NCI-H2196 (cell line): Measurements from ENCODE around the gene TWF2.

ENCODE experiments used
- DNase-seq: peaks from one replicate; lab custom pipeline; 2025; ENCODE audit not compliant: unreplicated experiment; lab: John Stamatoyannopoulos, UW

The TWF2 gene

GRCh38 chr3:52238193-52238760 is 681 bp downstream of the TWF2 start:
- no peak for DNase-seq

GRCh38 chr3:52237657-52238172 is 1.2 kb downstream of the TWF2 start:
- DNase-seq: peak; percentile 58

GRCh38 chr3:52237006-52237656 is 1.8 kb downstream of the TWF2 start:
- peak; percentile 24 for DNase-seq

GRCh38 chr3:52236424-52236886 is 2.5 kb downstream of the TWF2 start:
- DNase-seq: no peak

GRCh38 chr3:52234516-52235447 is 4.2 kb downstream of the TWF2 start:
- DNase-seq: no peak

GRCh38 chr3:52233968-52234367 is 5.0 kb downstream of the TWF2 start:
- DNase-seq: no peak

GRCh38 chr3:52233108-52233591 is 5.8 kb downstream of the TWF2 start:
- DNase-seq: no peak

GRCh38 chr3:52232279-52233107 is 6.5 kb downstream of the TWF2 start:
- no peak for DNase-seq

- DNase-seq: peak; percentile 60
Measured at GRCh38 chr3:52231502-52232278, 7.3 kb downstream of the TWF2 start.

GRCh38 chr3:52230889-52231499 is 8.0 kb downstream of the TWF2 start:
- no peak for DNase-seq

- DNase-seq: no peak
Measured at GRCh38 chr3:52230461-52230860, 8.5 kb downstream of the TWF2 start.

GRCh38 chr3:52229656-52230055 is 9.3 kb downstream of the TWF2 start:
- DNase-seq: no peak

GRCh38 chr3:52228751-52229291 is 10.1 kb downstream of the TWF2 start:
- no peak for DNase-seq

- DNase-seq: no peak
Measured at GRCh38 chr3:52228266-52228665, 10.7 kb downstream of the TWF2 start.

GRCh38 chr3:52227766-52228165 is 11.2 kb downstream of the TWF2 start:
- no peak for DNase-seq

- DNase-seq: no peak
Measured at GRCh38 chr3:52227117-52227516, 11.8 kb downstream of the TWF2 start.

GRCh38 chr3:52226229-52226817 is 12.6 kb downstream of the TWF2 start:
- DNase-seq: no peak

GRCh38 chr3:52225452-52226228 is 13.3 kb downstream of the TWF2 start, which contains the start of gene TLR9:
TLR9 (minus strand) TSS chr3:52225645; CDS start chr3:52225529, 116 bp downstream.
- no peak for DNase-seq
